NCI-H146 treated with DMSO at 0.1 percent for 48 hours (cell line): Measurements from ENCODE around the gene RTP2.

Source experiments
- DNase-seq: peaks from one replicate; lab custom pipeline; 2025; ENCODE audit not compliant: unreplicated experiment; lab: John Stamatoyannopoulos, UW

The RTP2 gene, protein sequence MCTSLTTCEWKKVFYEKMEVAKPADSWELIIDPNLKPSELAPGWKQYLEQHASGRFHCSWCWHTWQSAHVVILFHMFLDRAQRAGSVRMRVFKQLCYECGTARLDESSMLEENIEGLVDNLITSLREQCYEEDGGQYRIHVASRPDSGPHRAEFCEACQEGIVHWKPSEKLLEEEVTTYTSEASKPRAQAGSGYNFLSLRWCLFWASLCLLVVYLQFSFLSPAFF

DNA sequence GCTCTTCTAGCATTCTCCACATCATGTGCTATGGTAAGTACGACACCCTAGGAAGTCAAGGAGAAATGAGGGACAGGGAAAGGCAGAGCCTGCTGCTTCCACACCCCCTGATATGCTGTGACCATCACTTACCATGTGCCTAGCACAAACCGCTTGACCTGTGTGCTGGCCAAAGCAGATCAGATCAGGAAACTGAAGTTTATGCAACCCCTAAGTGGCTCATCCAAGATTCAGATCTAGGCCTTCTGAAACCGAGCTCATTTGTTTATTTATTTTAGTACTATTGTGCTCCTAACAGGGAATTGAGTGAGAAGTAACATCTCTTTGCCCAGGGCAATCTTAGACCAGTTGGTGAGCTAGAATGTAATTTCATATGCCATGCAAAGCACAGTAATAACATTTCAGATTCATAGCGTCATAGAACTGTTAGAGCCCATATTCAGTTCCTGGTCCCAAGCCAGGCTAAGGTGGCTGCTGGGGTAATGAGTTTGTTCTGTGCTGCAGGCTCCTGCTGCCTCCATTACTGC is at the start of gene RTP2:
Gene RTP2 (minus strand): TSS at position 51 of the 527 bp plus-strand sequence. CDS start 429 bp downstream, outside the sequence.
- DNase-seq = no peak

DNA sequence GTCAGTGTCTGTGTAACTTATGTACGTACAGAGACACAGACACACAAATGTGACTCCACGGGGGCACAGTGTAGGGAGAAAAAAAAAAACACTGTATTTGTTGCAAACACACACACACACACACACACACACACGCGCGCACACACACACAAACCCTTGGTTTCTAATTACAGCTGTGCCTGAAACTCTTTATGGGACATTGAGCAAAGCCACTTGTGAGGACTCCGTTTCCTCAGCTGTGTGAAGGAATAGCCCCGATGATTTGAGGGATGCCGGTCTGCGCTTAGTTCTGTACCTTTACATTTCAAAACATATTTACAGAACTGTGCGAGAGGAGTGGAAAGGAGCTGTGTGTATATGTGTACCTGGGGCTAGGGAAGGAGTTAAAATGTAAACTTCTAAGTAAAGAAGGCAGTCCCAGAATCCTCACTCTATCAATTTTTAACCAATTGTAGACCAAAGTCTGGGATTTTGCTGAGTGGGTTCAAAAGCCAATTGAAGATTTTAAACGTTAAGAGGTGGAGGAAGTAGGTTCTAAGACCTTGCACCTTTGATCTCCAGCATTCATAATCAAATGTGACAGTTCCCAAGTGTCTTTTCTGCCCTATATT is 48.3 kb upstream of the RTP2 start:
- DNase-seq = no peak

DNA sequence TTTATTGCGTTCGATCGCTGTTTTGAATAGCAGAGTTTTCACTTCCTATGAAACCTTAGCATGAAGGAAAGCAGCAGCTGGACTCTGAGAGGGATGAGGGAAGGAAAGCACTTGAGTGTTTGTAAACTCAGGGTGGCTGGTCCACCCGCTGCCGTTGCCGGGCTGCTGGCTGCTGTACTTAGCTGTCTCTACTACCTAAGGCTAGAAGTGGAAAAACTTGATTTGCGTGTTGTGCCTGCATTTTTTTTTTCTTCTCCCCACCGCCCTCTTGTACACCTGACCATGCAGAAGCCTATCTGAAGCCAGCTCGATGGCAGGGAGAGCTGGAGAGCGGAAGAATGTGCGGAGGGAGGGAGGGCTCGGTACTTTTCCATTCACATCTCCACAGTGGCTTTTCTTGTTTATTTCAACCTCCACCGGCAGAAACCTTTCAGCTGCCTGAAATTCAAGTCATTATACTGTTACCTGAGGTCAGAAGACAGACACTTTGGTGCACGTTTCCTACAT is 47.7 kb upstream of the RTP2 start:
- no peak for DNase-seq

DNA sequence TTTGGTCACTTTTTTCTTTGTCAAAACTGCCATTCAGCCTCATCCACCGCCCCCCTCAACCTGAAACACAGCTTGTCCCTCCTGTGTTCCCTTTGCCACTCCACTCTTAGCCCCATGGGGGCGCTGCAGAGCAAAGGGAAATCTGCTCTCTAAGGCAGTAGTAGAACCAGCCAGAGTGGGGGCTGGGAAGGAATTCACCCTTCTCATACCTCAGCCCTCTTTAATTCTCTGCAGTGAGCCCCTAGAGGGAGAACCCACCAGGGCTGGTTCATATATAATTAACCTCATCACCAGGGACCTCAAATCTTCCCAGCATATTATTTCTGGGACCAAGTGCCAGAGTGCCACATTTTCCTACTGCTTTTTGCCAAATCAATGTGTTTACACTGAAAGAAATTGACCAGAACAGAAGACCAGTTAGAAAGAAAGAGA is 45.7 kb upstream of the RTP2 start:
- no peak for DNase-seq

DNA sequence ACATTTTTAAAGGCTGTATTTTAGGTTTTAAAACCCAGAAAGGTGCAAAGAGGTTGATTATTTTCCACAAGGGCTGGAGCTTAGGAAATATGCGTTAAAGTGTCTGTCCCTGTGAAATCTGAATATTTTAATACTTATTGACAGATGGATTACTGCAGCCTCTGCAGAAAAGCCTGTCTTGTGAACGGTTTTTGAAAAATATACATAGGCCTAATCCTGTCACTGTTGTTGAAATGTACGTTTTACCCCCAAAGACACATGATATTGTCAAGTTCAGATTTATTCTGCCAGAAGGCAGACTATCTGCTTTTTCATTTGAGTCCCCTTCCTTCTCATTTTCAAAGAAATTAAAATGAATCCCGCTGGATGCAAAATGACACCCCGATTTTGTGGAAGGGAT is 45.1 kb upstream of the RTP2 start:
- no peak for DNase-seq

DNA sequence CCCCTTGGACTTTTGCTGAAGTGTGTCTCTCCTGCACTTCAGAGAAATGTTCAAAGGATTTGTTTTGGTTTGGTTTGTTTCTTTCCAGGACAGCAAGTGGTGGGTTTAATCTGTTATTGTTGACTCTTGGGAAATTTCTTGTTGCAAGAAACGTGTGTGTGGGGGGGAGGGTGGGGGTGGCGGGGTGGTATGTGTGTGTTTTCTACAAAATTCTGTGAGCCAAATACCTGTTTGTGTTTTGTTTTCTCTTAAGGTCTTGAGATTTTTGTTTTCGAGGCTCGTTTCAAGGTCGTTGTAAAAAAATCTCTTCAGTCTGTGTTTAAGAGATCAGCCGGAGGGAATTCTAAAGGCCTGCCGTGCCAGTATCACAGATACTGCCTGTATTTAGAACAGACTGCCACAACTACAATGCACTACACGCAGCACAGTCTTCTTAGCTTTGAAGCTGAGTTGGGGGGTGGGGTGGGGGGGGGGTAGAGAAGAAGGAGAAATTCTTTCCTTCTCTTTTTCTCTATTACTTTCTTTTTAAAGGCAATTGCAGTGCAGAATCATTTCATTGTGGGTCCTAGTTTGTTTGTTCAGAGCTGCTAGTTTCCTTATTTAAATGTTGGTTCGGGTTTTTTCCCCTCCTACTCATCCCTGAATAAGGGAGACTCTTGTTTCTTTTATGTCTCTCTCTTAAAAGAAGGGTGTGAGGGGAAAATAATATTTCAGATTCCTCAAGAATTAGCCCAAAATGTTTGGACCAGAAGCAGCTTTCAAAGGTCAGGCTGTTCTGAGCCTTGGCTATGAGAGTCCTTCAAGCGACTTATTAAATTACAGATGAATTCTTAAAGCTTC is 44.3 kb upstream of the RTP2 start:
- no peak for DNase-seq

DNA sequence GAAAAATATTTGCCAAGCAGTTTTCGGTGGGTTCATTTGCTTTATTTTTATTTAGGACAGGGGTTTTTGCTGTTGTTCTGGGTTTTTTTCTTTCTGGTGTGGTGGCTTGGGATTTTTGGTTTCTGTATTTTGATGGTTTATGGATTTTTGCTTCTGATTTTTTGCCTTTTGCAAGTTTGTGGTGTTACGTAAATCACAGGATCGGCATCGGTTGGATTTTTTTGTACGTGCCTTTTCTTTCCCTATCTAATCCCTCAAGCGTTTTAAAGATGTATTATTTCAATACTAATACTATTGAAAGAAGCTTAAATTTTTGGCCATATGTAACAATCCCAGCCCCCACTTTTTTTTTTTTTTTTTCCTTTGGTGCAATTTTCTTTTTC is 43.7 kb upstream of the RTP2 start:
- DNase-seq = no peak

DNA sequence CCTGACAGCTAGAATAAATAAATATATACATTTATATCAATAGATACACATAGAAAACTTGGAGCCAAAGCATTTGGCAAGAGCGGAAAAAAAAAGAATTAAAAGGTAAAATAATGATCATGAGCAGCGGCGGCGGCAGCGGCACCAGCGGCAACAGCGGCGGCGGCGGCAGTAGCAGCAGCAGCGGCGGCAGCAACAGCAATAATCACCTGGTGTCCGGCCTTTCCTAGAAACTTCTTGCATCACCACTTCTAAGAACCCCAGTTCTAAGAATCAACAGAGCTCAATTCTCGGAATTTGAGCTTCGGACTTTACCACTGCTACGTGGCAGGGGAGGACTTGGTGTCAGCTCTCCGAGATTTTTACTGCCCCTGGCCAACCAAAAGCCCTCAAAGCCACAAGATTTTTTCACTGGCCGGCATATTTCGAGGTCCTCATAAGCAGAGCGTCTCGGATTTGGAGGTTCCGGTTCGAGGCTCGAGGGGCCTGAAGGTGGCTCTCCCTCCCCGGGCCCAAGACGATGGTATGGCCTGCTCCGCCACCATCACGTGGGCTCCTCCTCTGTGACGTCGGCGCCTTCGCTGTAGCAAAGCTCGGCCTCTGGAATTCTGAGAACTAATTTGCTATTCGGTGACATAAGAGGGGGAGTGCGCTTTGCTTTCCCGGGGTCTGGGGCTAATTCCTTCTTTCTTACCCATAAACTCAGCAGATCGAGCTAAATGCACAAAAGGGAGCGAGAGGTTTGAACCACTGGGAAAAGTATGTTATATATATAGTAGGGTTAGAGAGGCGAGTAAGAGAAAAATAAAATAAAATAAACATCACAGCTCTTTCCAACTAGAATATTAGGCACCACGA is 43.1 kb upstream of the RTP2 start, which contains the start of gene BCL6:
Gene BCL6 (minus strand): TSS at position 268 of the 858 bp plus-strand sequence. CDS start 11,775 bp downstream, outside the sequence.
- DNase-seq = peak; percentile 59

DNA sequence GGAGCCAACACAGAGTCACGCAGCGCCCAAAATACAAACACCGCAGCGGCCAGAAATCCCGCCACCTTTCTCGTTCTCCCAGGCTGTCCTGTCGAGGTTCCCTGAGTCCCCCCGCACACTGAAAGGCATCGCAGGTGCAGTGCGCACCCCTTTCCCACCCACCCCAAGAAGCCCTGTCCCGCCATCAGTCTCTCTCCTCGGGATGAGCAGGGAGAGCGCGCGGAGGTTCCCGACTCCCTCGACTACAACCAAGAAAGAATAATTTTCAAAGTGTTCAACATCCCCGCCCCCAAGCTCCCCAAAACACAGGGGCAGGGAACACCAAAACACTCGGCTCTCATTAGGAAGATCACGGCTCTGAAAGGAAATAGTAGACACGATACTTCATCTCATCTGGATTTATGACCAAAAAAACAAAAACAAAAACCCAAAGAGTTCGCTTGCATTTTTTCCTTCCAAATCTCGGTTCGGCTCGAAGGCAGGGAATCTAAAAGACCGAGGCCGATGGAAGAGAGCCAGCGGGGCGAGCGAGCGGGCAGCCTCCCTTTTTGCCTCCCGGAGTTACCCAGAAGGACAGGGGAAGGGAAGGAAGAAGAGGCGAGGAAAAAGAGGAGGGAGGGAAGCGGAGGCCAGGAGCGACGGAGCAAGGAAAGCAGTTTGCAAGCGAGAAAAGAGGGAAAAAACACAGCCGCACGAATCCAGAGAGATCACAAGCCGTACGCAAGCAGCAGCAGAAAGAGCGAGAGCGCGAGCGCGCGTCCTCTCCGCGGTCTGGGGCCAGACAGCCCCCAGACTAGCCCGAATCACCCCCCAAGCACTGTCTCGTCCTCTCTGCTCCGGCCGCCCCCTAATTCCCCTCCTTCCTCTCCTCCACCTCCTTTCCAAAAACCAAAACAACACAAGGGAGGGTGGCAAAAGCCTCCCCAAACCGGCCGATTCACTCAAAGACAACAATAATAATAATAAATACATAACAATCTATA is 42.1 kb upstream of the RTP2 start:
- no peak for DNase-seq

DNA sequence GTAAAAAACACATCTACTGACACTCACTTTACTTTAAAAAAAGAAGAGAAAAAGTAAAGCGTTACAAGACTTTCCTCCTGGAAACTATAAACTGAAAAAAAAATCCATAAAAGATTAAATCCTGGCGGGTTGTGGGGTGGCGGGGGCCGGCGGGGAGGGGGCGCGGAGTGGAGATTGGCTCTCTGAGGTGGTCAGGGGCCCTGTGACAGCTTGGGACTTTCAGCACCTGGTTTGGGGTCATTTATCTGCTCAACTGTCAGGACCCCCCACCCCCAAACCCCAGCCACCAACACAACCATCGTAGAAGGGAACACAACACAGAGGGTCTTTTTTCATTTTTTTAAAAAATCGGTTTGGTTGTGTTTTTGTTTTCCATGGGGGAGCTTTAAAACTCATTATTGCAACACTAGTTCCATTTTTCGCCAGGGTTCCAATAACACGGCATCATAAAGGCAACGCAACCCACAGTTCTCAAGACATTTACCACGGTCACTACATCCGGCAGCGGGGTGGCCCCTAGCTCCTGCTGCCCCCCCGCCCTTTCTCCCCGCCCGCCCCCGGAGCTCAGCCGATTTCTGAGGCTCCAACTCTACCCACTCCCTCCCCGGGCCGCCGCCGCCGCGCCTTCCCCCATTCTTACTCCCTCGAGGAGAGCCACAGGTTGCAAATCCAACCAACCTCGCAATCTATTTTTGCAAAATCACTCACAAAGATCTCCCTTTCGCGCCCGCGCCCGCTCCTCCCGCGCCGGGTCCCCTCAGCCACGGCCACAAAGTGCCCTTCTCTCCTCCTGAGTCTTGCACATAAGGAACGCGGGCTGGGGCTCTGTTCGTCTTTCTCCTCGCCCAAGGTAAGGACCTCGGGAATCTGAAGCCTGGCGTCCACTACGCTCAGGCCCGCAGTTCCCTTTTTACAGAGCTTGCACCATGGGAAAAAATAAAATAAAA is 41.1 kb upstream of the RTP2 start:
- no peak for DNase-seq

DNA sequence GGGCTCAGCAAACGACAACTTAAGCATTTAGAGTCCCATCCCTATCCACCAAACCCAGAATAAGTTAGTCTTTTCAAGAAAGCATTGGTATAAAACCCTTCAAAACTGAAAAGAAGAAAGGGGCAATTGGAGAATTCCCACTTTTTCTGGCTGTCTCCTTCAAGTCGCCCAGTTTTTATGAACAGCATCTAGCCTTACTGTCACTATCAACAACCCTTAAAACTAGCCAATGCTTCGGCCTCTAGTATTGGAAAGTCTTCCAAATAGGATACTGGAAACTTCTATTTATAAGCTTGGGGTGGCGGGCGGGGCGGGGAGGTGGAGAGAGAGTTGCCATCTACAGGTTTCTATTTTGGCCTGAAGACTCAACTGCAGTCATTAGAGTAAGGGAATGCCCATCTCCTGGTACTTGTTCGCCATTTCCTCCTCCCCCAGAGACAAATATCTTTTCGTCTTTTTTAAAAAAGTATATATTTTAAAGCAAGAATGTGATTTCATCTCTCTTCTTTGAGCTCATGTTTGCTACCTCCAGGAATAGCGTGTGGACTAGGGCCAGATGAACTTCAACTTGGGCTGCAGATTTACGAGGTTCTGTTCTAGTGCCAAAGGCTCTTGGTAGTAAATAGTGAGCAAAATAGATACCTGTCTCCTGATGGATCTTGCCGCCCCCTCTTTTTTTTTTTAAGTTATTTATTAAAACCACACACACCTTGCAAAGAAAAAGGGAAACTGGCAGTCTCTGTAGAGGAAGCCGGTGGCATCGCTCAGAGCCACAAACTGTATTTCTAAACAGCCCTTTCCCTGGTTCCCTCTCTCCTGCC is 40.2 kb upstream of the RTP2 start:
- no peak for DNase-seq

DNA sequence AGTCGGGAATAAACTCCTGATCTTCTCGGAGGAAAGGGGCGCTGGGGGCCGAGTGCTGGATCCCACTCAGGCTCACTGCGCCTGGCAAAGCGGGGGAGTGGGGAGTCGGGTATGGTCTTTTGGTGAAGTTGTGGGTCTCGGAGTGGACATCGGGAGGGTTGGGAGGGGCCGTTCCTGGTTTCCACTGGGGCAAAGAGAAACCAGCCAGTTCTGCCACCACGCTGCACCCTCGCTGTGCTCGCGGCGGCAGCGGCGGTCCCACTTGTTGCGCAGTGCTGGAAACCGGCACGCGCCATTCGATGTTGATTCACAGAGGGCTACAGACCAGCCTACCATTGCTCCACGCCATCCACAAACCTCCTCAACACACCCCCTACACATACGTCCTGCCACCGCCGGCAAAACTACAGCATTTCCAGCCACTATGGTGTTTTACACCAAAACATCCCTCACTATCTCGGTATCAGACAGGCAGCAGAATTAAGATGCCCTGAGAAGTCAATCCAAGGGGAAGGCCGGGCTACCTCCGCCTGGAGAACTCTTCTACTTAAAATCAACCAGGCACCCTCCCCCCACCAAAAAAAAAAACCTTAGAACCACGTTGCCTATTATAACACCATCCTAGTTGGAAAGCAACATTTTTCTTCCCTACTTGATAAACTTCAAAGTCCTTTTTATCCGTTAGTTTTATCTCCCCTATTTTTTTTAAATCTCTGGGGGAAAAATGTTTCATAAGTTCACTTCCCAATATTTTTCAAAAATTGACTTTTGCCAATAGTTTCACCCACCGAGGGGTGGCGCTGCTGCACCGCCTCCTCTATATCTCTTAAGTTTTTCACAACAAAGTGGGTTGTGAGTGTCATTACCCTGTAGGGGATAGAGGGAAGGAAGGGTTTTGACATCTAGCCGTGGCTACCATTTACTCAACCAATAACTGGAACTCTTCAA is 39.3 kb upstream of the RTP2 start:
- no peak for DNase-seq

DNA sequence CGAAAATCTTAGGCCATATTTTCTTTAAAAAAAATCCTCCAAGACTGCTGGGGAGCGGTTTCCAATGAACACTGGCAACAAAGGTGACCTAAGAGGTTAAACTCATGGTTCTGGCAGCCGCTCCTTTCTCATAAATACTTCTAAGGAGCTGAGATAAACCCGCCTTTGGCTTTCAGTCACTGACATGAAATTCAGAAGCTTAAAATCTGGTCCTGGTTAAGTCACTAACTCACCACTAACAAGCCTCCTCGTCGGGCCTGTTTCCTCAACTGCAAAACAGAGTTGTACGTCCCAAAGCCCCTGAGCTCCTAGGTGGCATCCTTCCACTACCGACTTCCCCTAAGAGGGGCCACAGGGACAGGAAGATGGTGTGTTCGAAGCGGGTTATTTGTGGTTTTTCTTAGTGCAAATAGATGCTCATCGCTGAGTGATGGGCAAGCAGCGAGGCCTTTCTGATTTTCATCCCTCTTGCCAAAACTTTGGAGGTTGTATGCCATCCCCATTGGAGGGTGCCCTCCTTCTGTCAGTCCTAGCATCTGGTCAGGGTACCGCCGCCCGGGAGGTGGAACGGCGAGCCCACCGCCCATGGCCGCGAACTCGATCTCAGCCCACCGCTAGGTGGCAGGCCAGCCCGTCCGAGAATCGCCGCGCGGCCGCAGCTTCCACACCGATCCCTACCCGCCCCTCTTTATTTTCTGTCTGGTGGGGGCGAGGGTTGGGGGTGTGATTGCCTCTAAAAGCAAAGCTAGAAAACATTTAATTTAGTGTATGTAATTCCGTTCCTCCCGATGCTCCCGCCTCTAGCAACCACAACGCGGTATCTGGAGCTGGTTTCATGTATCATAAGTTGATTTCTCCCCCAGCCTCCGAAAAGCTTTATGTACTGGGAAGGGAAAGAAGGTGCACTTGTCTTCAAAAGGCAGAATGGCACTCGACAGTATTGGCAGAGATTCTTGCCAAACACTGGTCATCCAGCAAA is 38.4 kb upstream of the RTP2 start:
- no peak for DNase-seq

DNA sequence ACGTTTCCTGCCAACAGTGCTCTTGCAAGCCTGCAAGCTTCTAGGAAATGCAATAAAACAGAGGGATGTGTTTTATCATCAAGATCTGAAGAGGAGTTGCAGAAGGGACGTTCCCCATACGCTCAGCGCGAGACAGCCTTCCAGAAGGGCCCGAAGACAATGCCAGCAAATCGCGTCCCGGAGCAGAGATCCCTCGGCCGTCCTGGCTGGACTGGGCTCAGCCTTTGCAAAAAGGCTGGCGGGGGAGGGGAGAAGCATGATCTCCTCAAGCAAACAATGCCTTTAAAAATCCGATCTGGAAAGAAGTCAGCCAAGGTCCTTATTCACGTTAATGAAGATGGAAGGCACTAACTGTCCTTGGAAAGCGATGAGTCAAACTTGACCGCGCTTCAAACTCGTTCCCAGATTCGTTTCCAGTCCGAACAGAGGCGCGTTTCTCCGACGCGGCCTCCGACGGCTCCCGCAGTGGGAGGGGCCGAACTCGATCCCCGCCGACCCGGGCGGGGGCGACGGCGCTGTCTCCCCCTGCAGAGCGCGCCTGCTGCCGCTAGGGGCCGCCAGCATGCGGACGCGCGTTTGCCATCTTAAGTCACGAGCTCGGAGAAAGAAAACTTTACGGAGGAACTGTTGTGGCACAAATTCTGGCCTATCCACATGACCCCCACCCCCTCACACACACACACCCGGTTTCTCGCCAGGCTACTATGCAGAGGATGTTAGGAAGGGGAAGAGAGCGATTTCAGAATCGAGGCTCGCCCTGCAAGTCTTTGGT is 37.4 kb upstream of the RTP2 start:
- DNase-seq = no peak
